Prostate gland (tissue), 2 donors: Measurements from ENCODE around the gene SSBP3. TPM values are rescaled to one million over a fixed set of nuclear protein-coding genes. Genes with fewer than 3 reads are reported as not detected.
A peak's percentile ranks its signal among the peaks of the same experiment; 100 is the strongest.

ENCODE experiments used
- DNase-seq: peaks from one replicate; pipeline ENCODE4 v3.0.0-alpha.2; 2019; ENCODE audit warnings: low spot score
- H3K27ac ChIP-seq, 2 donors: fragments of 200-600 bp; sonication (generic); 2 replicates each; pipeline ENCODE4 v1.5.1; 2017 to 2019
- H3K27me3 ChIP-seq: fragments of 200-600 bp; sonication (generic); replicated peaks from 2 replicates; pipeline ENCODE4 v1.5.1; 2019; ENCODE audit not compliant: insufficient read depth
- H3K36me3 ChIP-seq, 2 donors: fragments of 200-600 bp; sonication (generic); 1 replicate in 1 of 2; 2 replicates in 1 of 2; pipeline versions ENCODE4 v1.5.1 to v1.8.1; 2017 to 2019
- H3K4me1 ChIP-seq: fragments of 200-600 bp; sonication (generic); replicated peaks from 2 replicates; pipeline ENCODE4 v1.5.1; 2019
- H3K4me3 ChIP-seq, 2 donors: fragments of 200-600 bp; sonication (generic); 2 replicates each; pipeline ENCODE4 v1.5.1; 2017 to 2019
- H3K9me3 ChIP-seq: fragments of 200-600 bp; sonication (generic); 2 replicates; pipeline ENCODE4 v1.5.1; 2017
- POLR2A ChIP-seq: fragments of 450-650 bp; IDR thresholded peaks from one replicate; pipeline ENCODE4 v1.6.1; 2016; ENCODE audit warnings: antibody characterized with exemption, mild to moderate bottlenecking
- POLR2AphosphoS5 ChIP-seq: sonication (generic); formaldehyde crosslinking; IDR thresholded peaks from one replicate; pipeline ENCODE4 v1.6.1; 2017; ENCODE audit warnings: antibody characterized with exemption
- WGBS: methylation state at CpG from one replicate; pipeline ENCODE4 v1.1.5; 2018; 5-methylcytosine and 5-hydroxymethylcytosine counted together
- intact Hi-C: fragments of 100-400 bp; cut with DNase I; formaldehyde crosslinking; loops from one replicate; pipeline ENCODE4 v1.14.2; 2022
- total RNA-seq, 2 donors: library from RNA; depleted of rRNA; stranded (reverse); fragments of >200 nt; gene quantifications; one replicate each; pipeline ENCODE4 v1.1.0, GENCODE V29; 2016
- TF ChIP-seq, protein P1 (sequence below), 4 experiments: fragments of 200-600 bp in 2 of 4; fragments of 450-650 bp in 2 of 4; sonication (generic) in 2 of 4; IDR thresholded peaks; 1 replicate in 3 of 4; 2 replicates in 1 of 4; pipeline ENCODE4 v1.5.1; 2016 to 2019; ENCODE audit warnings: antibody characterized with exemption in 4 of 4, mild to moderate bottlenecking in 2 of 4, moderate library complexity in 2 of 4

SSBP3 gene
- total RNA-seq, 2 donors from 2014 or later, result 45.0 to 94.4 TPM

- peaks cover 9% of the 10 kb centered on the region for H3K4me1 ChIP-seq
- no peak for DNase-seq
- 58% methylated on average over 5 of the region's 5 CpGs for WGBS
- no peaks in the 10 kb centered on the region for H3K36me3 ChIP-seq
- H3K27ac ChIP-seq, result no peak overlapping the region
- intact Hi-C loops, result loop anchor here (5.0 kb wide), 1 partner anchor 68 kb away; no protein-coding TSS in a partner anchor
- no peak overlapping the region for H3K4me3 ChIP-seq
- H3K9me3 ChIP-seq, result no peaks in the 10 kb centered on the region
- TF ChIP-seq POLR2A, result no peak
- TF ChIP-seq, protein P1, sequence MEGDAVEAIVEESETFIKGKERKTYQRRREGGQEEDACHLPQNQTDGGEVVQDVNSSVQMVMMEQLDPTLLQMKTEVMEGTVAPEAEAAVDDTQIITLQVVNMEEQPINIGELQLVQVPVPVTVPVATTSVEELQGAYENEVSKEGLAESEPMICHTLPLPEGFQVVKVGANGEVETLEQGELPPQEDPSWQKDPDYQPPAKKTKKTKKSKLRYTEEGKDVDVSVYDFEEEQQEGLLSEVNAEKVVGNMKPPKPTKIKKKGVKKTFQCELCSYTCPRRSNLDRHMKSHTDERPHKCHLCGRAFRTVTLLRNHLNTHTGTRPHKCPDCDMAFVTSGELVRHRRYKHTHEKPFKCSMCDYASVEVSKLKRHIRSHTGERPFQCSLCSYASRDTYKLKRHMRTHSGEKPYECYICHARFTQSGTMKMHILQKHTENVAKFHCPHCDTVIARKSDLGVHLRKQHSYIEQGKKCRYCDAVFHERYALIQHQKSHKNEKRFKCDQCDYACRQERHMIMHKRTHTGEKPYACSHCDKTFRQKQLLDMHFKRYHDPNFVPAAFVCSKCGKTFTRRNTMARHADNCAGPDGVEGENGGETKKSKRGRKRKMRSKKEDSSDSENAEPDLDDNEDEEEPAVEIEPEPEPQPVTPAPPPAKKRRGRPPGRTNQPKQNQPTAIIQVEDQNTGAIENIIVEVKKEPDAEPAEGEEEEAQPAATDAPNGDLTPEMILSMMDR (IDR thresholded peaks at IDR 0.05), result no peak
- H3K27me3 ChIP-seq, result no peaks in the 10 kb centered on the region
Measured at GRCh38 chr1:54329312-54330003, 76.7 kb downstream of the SSBP3 start.

- WGBS, result 85% methylated on average over 12 of the region's 12 CpGs
- peaks cover 15% of the 10 kb centered on the region for H3K4me1 ChIP-seq
- no peaks in the 10 kb centered on the region for H3K27me3 ChIP-seq
- no peaks in the 10 kb centered on the region for H3K36me3 ChIP-seq
- no peaks in the 10 kb centered on the region for H3K9me3 ChIP-seq
- no peak overlapping the region for H3K27ac ChIP-seq
- DNase-seq, result no peak
- no peak overlapping the region for H3K4me3 ChIP-seq
- TF ChIP-seq, protein P1 (IDR thresholded peaks at IDR 0.05), result no peak
- no peak for TF ChIP-seq POLR2A
- TF ChIP-seq POLR2AphosphoS5, result no peak
- intact Hi-C loops, result loop anchor here (5.0 kb wide), 1 partner anchor 69 kb away; no protein-coding TSS in a partner anchor
Measured at GRCh38 chr1:54328066-54328636, 78.0 kb downstream of the SSBP3 start.

- Histone ChIP-seq H3K4me1 (peaks cover 18% of the 10 kb centered on the region), H3K9me3 (no peaks in the 10 kb centered on the region), H3K27ac (peak overlapping the region; percentile 28 to 59), H3K36me3 (no peaks in the 10 kb centered on the region), H3K4me3 (no peak overlapping the region), H3K27me3 (no peaks in the 10 kb centered on the region)
- TF ChIP-seq POLR2A (no peak), POLR2AphosphoS5 (no peak)
- TF ChIP-seq, protein P1 (IDR thresholded peaks at IDR 0.05), result no peak
- intact Hi-C loops, result loop anchor here (5.0 kb wide), 1 partner anchor 70 kb away; no protein-coding TSS in a partner anchor
- DNase-seq, result no peak
- WGBS, result 72% methylated on average over 14 of the region's 14 CpGs
Measured at GRCh38 chr1:54327386-54328065, 78.7 kb downstream of the SSBP3 start.

DNA sequence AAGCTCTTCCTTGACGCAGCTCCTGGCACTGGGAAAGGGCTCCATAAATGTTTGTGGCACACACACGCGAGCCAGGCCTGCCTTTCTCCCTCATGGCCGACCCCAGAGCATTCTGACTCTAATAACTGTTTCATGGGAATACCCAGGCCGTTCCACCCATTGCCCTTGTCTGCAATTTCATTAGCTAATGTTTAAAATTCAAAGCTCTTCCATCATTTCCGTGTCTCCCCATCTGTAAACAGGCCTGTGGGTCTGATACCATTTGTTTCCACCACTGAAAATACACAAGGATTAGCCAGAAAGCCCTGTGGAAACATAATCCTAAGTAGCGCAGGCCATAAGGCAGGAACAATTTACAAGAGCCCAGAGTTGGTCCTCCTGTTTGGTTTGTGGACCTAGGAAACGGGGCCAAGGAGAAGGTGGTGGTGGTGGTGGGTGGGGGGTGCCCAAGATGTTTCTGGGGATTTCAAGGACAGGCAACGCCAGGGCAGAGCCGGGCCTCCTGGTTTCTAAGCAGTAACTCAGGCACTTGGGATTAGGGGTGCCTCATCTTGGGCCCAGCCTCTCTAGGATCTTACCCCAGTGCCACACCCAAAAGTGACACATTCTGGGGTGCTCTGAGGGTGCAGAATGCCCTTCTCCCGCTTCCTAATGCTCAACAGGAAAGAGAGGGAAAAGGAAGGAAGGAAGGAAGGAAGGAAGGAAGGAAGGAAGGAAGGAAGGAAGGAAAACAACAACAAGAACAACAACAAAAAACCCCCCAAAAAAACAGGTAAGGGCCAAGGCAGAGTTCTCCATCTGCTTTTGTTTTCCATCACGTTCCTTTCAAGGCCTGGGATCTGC, 79.4 kb downstream of the SSBP3 start:
- no peaks in the 10 kb centered on the region for H3K9me3 ChIP-seq
- H3K27ac ChIP-seq, result peak overlapping the region; percentile 28 to 59
- no peak for DNase-seq
- intact Hi-C loops, result loop anchor here (5.0 kb wide), 1 partner anchor 71 kb away; no protein-coding TSS in a partner anchor
- peaks cover 18% of the 10 kb centered on the region for H3K4me1 ChIP-seq
- no peaks in the 10 kb centered on the region for H3K36me3 ChIP-seq
- H3K27me3 ChIP-seq, result no peaks in the 10 kb centered on the region
- 43% methylated on average over 12 of the region's 12 CpGs for WGBS
- TF ChIP-seq POLR2AphosphoS5 (no peak), POLR2A (no peak)
- TF ChIP-seq, protein P1 (IDR thresholded peaks at IDR 0.05), result no peak
- no peak overlapping the region for H3K4me3 ChIP-seq
